IPS-18c (cell line): Measurements from ENCODE around the gene RALGAPA2.

ENCODE experiments used
- H3K4me3 ChIP-seq: 2 replicates; pipeline ENCODE4 v1.7.0; 2013; ENCODE audit warnings: low read depth, mild to moderate bottlenecking, low read length, moderate library complexity; ENCODE audit not compliant: insufficient read depth
- H3K9me3 ChIP-seq: one replicate; pipeline ENCODE4 v1.6.1; 2013; ENCODE audit warnings: mild to moderate bottlenecking, low read length, moderate library complexity; ENCODE audit not compliant: control insufficient read depth, insufficient read depth

The RALGAPA2 gene

DNA sequence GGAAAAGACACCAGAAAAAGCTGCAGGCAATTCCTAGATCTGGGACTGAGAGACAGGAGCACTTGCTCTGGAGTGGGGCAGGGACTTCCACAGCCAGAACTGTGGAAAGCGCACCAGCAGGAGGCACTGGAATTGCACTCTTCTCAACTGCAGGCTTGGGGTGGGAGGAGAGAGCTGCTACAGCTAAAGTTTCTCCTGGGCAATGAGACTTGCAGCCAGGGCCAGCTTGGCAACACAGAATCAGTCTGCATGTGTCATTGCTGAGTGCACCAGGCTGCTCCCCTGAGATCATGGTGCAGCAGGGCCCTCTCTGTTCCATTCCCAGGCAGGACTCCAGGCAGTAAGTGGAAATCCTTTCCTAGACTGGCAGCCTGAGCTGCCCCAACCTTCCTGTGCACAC lies 198.7 kb downstream of the RALGAPA2 start:
- no peak overlapping the region for H3K4me3 ChIP-seq
- no peaks in the 10 kb centered on the region for H3K9me3 ChIP-seq

DNA sequence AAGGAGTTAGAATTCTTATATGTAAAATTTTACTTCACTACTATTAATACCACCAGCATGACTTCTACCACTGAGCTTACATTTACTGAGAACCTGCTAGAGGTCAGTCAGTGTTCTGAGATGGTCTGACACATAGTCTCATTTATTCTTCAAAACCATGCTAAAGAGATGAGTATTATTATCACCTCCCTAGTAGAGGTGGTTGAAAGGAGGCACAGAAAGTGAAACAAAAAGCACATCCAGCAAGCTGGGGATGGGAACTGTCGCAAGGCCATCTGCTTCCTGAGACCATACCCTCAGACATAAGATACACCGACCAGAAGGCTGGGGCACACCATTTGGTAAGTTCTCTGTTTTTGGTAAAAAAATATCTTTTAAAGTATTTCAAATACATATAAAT lies 206.9 kb downstream of the RALGAPA2 start:
- H3K9me3 ChIP-seq, result peaks cover 2% of the 10 kb centered on the region
- no peak overlapping the region for H3K4me3 ChIP-seq

DNA sequence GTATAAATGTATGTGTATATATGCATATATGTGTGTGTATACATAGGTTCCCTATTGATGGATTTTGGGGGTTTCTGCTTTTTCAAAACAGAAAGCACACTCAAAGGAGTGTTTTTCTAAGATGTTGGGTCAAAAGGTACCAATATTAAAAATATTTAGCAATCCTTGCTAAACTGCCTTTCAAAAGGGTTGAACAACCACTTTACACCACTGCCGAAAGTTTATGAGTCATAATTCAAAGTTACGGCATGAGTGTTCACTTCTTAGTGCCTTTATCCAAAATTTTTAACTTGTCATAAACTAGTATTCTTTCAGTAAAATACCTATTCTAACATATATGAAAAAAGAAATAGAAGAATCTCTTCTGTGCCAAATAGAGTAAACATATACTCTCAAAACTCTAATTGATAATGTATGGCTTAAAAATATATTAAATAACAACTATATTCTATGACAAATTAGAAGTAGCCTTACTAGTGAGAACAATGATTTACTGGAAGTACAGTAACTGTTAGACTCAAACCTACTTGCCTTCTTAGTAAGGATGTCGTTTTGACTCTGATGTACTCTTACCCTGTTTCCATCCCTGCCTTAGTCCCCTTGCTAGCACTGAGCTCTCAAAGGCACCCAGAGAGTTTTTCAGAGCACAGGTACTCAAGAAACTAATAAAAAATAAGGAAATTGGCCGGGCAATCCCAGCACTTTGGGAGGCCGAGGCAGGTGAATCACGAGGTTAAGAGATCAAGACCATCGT lies 208.5 kb downstream of the RALGAPA2 start:
- no peak overlapping the region for H3K4me3 ChIP-seq
- H3K9me3 ChIP-seq, result peaks cover 2% of the 10 kb centered on the region

DNA sequence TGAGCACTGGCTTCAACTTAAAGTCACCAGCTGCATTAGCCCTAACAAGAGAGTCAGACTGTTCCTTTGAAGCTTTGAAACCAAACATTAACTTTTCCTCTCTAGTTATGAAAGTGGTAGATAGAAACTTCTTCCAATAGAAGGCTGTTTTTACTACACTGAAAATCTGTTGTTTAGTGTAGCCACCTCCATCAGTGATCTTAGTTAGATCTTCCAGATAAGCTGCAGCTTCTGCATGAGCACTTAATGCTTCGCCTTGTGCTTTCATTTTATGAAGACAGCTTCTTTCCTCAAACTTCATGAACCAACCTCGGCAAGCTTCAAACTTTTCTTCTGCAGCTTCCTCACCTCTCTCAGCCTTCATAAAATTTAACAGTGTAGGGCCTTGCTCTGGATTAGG lies 211.3 kb downstream of the RALGAPA2 start:
- peaks cover 2% of the 10 kb centered on the region for H3K9me3 ChIP-seq

DNA sequence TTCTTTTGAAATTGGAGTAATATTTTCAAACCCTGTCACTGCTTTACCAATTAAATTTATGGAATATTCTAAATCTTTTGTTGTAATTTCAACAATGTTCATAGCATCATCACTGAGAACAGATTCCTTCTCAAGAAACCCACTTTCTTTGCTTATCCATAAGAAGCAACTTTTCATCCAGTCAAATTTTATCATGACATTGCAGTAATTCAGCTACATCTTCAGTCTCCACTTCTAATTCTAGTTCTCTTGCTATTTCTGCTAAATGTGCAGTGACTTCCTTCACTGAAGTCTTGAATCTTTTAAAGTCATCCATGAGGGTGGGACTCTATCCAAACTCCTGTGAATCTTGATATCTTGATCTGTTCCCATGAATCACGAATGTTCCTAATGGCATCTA lies 212.1 kb downstream of the RALGAPA2 start:
- Histone ChIP-seq H3K9me3 (peaks cover 2% of the 10 kb centered on the region), H3K4me3 (no peak overlapping the region)

More for the DNA sequence above, 211.3 kb downstream of the RALGAPA2 start:
- H3K4me3 ChIP-seq, result no peak overlapping the region

DNA sequence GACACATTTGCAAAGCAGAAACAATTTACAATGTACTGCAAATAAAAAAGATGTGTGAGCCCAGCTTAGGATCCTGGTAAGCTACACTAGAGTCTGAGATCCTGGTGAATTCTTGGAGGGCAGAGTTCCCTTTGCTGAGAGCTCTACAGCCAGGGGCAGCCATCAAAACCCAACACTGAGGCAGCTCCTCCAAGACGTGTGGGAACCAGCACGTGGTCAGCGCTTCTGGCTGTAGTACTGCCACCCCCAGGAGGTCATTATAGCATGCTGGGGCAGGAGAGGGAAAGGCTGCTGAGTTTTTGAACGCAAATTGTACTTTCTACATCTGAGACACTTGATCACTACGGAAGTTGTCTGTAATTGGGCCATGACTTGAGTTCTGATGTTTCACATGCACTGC lies 213.0 kb downstream of the RALGAPA2 start:
- Histone ChIP-seq H3K9me3 (peaks cover 2% of the 10 kb centered on the region), H3K4me3 (no peak overlapping the region)

DNA sequence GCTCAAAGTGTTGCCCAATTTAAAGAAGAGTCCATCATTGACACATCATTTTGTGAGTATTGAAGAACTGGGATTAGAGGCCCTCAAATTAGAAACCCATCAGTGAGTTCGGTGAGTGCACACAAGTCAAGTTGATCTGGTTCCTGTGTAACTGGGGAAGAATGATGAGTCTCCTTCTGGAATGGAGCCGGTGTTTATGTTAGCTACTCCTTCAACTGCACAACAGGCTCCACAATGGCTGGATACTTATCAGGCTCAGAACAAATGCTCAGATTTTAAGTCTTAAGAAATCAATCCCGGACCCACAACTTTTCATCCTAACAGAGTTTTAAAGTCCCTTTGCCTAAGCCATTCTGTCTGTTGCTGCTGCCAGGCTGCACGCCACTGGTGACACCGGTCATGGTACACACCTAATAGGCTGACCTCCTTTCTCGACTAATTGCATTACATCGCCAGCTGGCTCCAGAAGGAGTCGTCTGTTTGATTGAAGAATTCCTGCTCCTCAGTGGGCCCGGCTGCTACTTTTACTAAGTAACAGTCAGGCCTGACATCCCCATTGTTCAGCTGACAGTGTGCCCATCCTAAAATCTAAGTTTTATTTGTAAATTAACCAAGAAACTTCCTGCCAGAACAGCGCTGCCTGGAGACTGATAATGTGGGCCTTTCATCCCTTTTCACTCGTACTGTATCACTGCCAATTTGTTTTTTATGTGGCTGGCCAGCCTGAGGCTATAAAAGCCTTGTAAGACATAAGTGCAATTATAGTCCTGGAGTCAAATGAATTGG lies 214.2 kb downstream of the RALGAPA2 start:
- Histone ChIP-seq H3K4me3 (no peak overlapping the region), H3K9me3 (peaks cover 2% of the 10 kb centered on the region)

DNA sequence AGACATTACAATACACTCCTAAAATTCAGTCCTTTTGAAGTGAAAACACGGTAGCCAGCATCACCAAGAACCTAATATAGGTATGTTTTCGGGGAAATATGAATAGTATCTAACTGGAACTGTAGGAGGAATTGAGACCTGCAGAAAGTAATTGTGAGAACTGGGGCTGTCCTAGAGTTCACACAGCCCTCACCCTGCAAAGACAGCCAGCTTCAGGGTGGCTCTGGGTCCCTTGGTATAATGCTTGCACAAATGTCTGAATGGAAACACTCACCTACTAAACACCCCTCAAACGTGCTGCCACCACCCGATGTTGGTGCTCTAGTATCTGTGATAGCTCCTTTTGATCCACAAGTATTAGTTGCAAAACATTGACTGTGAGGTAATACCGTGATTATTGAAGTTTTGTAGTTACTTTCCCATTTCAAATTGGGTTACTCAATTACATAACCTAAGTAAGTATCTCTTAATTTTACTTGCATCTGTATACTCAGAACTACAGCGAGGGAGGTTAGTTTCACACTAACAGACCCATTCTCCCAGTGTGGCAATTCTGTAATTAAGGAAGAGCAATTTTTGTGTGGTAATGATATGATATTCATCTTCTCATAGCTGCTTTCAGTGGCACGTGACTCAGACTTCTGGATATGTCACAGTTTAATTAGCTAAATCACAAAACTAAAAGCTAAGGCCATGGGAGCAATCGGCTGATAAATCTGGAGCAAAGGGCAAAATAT lies 215.0 kb downstream of the RALGAPA2 start:
- Histone ChIP-seq H3K9me3 (peaks cover 2% of the 10 kb centered on the region), H3K4me3 (no peak overlapping the region)

DNA sequence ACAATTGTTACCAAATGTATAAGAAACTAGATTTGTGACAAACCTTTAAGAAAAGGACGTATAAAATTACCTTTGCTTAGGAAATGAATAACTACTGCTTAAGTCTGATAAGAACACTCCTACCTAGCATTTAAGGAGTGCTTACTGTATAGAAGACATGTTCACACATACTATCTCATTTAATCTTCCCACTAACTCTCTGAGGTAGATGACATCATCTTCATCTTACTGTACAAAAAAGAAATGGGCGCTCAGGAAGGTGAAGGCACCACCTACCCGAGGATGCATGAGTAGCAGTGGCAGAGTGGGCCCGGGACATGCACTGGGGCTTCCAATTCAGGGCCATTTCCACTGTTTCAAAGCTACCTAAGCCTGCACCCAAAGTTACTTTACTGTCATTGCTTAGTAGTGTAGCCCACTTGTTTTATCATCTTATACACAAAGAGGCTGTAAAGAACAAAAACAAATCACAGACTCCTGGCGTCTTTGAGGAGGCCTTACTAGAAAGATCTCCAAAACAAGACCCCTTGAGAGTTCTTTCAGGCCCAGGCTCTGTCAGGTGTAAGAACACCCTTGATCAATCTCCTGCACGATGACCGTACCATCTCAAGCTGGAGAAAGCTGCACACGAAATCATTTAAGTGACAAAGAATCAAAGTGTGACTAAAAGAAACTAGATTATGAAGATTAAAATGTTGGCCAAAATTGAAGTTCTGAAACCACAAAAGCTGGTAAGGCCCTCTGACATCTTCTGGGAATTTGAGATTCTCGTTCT lies 216.5 kb downstream of the RALGAPA2 start:
- H3K9me3 ChIP-seq, result no peaks in the 10 kb centered on the region
- no peak overlapping the region for H3K4me3 ChIP-seq

DNA sequence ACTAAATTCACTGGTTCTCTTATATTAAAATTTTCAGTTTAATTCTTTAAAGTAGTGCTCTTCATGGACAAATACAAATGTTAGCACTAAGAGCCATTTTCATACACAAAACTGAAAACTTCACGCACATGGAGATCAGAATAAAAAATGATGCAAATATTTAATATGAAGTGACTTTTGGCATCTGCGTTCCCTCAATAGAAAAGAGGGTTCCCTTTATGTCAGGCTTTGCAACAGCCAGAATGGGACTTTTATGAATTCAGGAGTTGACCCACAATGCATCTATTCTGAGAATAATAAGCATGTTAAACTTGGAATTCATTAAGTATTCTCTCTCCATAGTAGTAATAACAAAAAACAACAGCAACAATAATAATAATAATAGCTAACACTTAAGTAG lies 218.7 kb downstream of the RALGAPA2 start:
- Histone ChIP-seq H3K9me3 (no peaks in the 10 kb centered on the region), H3K4me3 (no peak overlapping the region)

DNA sequence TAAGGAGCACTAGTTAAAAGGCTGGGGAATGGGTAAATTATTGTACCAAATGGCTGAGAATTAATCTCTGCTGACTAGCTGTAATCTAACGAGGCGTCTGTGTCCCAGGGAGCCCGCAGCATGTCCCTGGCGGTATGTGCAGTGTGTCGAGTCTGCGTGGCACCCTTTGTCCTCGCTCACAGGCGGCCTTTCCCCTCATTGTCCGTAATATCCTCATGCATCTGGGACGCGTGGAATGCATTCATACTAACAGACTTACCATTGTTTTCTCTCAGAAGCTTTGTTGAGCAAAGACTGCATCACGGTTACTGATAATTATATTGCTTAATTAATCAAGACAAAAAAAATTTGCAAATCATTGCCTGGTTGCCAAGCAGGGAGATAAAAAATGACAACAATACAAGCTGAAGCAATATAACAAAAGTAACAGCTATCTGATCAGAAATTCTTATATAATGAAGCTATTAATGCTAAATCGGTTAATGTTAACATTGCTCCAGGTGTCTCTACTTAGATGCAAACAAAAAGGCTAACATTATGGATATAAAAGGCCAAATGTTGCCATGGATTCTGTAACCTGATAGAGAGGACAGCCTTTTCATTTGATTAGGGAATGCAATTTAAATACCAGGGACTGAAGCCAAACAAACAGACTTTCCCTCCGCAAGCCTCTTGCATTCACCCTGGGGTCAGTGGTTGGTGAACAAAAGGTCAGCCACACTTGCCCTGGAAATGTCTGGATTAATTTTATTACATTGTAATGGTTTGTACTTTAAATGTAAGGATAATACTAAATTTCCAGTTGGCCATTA lies 219.7 kb downstream of the RALGAPA2 start:
- no peaks in the 10 kb centered on the region for H3K9me3 ChIP-seq
- H3K4me3 ChIP-seq, result no peak overlapping the region

DNA sequence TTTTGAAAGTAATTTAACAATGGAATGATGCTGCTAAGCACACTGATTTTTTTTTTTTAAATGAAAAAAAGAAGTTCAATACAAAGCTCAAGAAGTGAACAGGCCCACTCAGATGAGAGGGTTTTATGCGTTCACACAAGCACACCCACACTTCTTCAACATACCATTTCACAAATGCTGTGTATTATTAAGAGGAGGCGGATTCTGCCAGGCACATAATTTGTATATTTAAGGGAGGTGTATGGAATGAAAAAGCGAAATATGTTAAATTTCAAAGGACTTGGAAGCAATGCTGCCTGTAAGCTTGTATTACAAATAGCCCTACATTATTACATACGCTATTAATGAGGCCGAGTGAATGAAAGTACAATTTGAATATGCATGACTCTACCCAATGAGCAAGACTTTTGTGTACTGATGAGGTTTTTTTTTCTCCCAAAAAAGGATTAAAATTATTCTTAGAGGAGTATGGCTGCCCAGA lies 220.6 kb downstream of the RALGAPA2 start:
- Histone ChIP-seq H3K4me3 (no peak overlapping the region), H3K9me3 (no peaks in the 10 kb centered on the region)

DNA sequence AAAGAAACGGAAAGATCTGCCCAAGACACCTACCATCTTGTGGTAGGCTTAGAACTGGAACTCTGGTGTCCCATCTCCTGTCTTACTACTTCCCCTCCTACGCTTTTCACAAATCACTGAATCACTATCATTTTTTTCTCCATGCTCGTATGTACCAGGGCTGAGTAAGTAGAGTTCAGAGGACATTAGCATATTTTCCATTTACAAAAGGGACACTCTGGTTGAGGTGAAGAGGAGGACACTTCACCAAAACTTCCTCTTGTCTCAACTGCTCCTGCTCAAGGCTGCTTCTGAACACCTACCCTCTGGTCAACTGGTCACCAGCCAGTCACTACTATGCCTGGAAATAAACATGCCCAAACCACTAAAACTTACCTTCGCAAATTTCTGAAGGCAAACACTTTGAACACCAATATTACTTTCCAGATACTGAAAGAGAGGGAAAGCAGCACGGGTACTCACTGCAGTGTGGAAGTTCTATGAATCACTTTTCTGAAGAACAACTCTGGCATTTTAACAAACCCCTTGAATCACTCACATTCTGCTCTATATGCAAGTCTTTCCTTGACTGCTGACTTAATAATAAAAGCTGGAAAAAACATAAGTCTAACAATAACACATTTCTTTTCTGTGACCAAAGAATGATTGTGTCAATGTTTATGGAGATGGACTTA lies 221.2 kb downstream of the RALGAPA2 start:
- no peak overlapping the region for H3K4me3 ChIP-seq
- H3K9me3 ChIP-seq, result no peaks in the 10 kb centered on the region

DNA sequence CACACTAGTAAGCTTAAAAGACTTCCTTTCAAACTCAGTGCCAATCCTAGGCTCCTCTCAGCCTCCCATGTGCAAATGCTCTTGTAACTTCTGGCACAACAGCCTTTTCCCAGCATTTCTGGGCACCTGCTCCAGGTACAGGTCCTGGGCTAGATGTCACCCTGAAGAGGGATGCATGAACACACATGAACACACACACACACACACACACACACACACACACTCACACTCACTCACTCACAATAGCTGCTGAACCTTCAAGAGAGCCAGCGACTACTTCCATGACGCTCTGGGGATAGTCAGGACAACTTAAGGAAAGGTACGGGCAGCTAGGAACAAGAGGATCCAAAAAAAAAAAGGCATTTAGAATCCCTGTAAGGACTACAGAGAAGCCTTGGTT lies 221.8 kb downstream of the RALGAPA2 start:
- H3K4me3 ChIP-seq, result no peak overlapping the region
- H3K9me3 ChIP-seq, result no peaks in the 10 kb centered on the region

DNA sequence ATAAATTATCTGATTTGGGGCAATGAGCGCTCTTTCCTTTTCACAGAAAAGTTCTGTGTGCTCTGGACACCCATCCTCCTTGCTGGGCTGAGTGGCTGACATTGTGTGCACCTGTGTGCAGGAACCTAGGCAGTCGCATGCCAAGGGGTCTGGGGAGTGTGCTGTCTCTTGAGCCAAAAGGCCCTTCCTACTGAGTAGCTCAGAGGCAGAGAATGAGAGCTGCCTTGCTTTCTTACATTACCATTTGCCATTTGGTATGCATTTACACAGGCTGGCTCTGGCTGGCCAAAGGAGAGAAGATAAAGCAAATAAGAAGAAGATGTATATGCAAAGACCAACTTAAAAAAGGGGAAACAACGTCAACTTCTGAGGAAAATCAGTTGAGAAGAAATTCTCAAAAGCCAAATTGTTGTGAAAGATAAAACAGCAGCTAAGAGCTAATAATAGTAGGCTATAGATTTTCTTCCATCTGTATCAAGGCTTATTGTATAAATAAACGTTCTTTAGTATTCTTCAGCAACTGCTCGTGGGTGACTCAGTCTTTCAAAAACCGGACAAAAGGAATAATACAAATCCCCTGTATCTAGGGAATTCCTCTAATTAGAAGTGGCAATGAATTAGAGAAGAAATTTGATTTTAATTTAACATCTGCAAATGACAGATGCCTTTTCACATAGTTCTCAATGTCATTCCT lies 222.6 kb downstream of the RALGAPA2 start:
- H3K9me3 ChIP-seq, result no peaks in the 10 kb centered on the region
- no peak overlapping the region for H3K4me3 ChIP-seq
